Parathyroid adenoma (tissue), 2 donors: Measurements from ENCODE around the gene RPL10.
"Not testable (repeated sequence)": the region's sequence is repeated elsewhere in the genome, so short reads cannot be mapped to it uniquely, and the experiment has no call there.

Experiments
- H2AFZ ChIP-seq: fragments of 300-600 bp; sonication (generic); one replicate; pipeline ENCODE4 v1.7.0; 2017; ENCODE audit warnings: antibody characterized with exemption, mild to moderate bottlenecking
- H3K27ac ChIP-seq: fragments of 300-600 bp; sonication (generic); one replicate; pipeline ENCODE4 v1.7.0; 2017
- H3K27me3 ChIP-seq: fragments of 300-600 bp; sonication (generic); one replicate; pipeline ENCODE4 v1.7.0; 2017; ENCODE audit warnings: low read length; ENCODE audit not compliant: control insufficient read depth, insufficient read depth
- H3K36me3 ChIP-seq: fragments of 300-600 bp; sonication (generic); one replicate; pipeline ENCODE4 v1.7.0; 2017; ENCODE audit warnings: low read length; ENCODE audit not compliant: control insufficient read depth, insufficient read depth
- H3K4me1 ChIP-seq: fragments of 300-600 bp; sonication (generic); one replicate; pipeline ENCODE4 v1.7.0; 2017; ENCODE audit warnings: control low read depth
- H3K4me2 ChIP-seq: fragments of 300-600 bp; sonication (generic); one replicate; pipeline ENCODE4 v1.7.0; 2017; ENCODE audit warnings: low read length
- H3K4me3 ChIP-seq: fragments of 300-600 bp; sonication (generic); one replicate; pipeline ENCODE4 v1.7.0; 2017; ENCODE audit warnings: low read depth, low read length
- H3K79me2 ChIP-seq: fragments of 300-600 bp; sonication (generic); one replicate; pipeline ENCODE4 v1.7.0; 2017; ENCODE audit warnings: control low read depth
- H3K9ac ChIP-seq: fragments of 300-600 bp; sonication (generic); one replicate; pipeline ENCODE4 v1.7.0; 2017; ENCODE audit warnings: mild to moderate bottlenecking
- H3K9me3 ChIP-seq: fragments of 300-600 bp; sonication (generic); one replicate; pipeline ENCODE4 v1.7.0; 2017; ENCODE audit warnings: low read length; ENCODE audit not compliant: control insufficient read depth
- TF ChIP-seq, protein P1 (sequence below): fragments of 300-600 bp; sonication (generic); IDR thresholded peaks from one replicate; pipeline ENCODE4 v1.7.0; 2017; ENCODE audit warnings: antibody characterized with exemption, mild to moderate bottlenecking
- donor health status: primary hyperparathyroidism.

The RPL10 gene

DNA sequence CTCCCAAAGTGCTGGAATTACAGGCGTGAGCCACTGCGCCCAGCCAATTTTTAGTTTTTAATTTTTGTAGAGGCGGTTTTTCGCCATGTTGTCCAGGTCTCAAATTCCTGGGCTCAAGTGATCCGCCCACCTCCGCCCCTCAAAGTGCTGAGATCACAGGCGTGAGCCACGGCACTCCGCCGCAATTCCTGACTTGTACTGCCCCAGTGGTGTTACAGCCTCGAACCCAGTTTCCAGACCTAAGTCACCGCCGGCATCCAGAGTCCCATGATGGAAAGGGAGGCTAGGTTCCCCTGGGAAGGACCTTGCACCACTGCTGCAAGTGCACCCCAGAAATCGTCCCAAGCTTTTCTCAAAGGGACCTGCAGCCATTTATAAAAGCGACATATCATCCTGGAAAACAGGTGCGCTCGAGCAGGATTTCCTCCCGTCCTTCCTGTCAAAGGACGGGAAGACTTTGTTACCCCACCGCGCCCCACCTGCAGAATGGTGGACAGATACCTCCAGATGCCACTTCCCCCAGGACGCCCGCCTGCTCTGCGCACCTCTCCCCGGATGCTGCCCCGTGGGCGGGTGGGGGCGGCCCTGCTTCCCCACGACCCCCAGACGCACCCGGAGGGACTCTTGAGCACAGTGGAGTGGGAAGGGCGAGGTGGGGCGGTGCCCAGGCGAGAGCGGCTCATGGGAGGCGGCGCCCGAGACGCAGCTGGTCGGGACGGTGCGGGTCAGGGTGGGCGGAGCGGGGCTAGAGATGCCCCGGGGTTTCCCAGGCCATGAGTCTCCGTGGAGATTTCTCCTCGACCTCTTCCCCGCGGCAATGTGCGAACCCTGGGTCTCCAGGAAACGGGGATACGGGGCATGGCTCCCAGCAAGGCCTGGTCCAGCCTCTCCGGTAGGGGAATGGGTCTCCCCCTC, 947 bp upstream of the RPL10 start:
- no peaks in the 10 kb centered on the region for H3K4me1 ChIP-seq
- H3K27me3 ChIP-seq: no peaks in the 10 kb centered on the region
- peak overlapping the region; percentile 100 for H3K27ac ChIP-seq
- H3K9ac ChIP-seq: no peak overlapping the region
- H3K4me2 ChIP-seq: peak overlapping the region; percentile 83
- no peaks in the 10 kb centered on the region for H3K36me3 ChIP-seq
- H3K79me2 ChIP-seq: no peaks in the 10 kb centered on the region
- H3K9me3 ChIP-seq: no peaks in the 10 kb centered on the region
- H2AFZ ChIP-seq: peak overlapping the region; percentile 84
- peak overlapping the region; percentile 97 for H3K4me3 ChIP-seq
- TF ChIP-seq, protein P1, sequence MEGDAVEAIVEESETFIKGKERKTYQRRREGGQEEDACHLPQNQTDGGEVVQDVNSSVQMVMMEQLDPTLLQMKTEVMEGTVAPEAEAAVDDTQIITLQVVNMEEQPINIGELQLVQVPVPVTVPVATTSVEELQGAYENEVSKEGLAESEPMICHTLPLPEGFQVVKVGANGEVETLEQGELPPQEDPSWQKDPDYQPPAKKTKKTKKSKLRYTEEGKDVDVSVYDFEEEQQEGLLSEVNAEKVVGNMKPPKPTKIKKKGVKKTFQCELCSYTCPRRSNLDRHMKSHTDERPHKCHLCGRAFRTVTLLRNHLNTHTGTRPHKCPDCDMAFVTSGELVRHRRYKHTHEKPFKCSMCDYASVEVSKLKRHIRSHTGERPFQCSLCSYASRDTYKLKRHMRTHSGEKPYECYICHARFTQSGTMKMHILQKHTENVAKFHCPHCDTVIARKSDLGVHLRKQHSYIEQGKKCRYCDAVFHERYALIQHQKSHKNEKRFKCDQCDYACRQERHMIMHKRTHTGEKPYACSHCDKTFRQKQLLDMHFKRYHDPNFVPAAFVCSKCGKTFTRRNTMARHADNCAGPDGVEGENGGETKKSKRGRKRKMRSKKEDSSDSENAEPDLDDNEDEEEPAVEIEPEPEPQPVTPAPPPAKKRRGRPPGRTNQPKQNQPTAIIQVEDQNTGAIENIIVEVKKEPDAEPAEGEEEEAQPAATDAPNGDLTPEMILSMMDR: no peak

DNA sequence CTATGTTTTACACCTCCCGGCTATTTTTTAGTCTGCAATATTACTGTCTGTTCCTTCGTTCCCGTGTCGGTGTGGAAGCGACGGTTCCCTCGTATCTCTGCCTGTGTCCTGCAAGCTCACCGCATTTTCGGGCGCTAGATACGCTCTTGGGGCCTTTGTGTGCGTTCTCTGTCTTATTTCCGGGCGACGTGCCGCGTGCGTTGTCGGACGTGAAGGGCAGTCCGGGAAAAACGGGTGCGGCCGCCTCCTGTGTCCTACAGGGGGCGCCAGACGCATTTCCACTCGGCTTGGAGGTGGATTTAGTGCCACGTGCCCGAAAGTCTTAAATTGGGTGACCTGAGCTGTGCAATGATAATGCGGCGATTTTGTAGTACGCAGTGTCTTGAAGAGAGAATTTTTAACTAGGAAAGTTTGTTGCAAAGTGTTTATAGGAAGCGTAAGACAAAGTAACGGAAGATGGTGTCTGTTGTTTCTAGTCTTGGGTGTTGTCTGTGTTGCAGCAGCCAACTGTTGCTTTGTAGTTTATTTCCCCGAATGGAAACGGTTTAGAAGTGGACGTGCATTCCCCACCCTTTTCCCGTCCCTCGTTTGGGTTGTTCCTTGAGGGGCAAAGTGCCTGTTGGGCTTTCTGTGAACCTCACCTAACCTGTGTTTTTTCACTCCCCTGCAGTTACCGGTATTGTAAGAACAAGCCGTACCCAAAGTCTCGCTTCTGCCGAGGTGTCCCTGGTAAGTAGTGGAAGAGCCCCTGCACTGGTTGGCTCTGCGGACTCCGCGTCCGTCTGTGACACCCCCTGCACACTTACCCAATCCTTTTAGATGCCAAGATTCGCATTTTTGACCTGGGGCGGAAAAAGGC, 720 bp downstream of the RPL10 start:
- H3K27me3 ChIP-seq: no peaks in the 10 kb centered on the region
- H3K27ac ChIP-seq: peak overlapping the region; percentile 100
- H3K9ac ChIP-seq: peak overlapping the region; percentile 95
- TF ChIP-seq, protein P1: peak; percentile 91
- peak overlapping the region; percentile 56 for H2AFZ ChIP-seq
- no peaks in the 10 kb centered on the region for H3K9me3 ChIP-seq
- peak overlapping the region; percentile 79 for H3K4me2 ChIP-seq
- no peaks in the 10 kb centered on the region for H3K79me2 ChIP-seq
- peak overlapping the region; percentile 97 for H3K4me3 ChIP-seq
- no peaks in the 10 kb centered on the region for H3K4me1 ChIP-seq
- no peaks in the 10 kb centered on the region for H3K36me3 ChIP-seq

DNA sequence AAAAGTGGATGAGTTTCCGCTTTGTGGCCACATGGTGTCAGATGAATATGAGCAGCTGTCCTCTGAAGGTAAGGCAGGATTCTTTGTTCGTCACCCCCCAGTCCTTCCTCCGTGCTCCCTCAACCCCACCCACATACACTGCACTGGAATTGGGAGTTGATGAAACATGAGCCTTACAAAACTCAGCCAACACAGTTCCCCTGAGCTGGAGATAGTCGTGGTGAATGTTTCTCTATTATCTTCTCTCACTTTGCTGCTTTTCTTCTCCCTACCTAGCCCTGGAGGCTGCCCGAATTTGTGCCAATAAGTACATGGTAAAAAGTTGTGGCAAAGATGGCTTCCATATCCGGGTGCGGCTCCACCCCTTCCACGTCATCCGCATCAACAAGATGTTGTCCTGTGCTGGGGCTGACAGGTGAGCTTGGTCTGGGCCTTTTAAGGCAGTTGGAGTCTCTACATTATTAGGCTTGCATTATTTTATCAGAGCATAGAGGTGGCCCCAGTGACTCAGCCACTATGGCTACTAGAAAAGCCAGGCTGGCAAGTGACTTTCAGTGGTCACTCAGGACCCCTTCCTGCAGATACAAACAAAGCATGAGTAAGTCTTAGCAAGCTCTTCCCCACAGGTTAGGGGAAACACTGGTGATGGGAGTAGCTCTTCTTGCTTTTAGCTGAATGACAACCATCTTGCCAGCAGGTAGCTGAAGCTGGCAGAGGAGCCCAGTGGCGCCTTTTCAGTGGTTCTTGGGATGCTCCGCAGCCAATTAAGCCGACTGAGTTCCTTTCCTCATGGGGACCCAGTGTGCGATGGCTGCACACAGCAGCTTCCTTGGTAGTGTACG, 1.6 kb downstream of the RPL10 start:
- Histone ChIP-seq H3K9ac (no peak overlapping the region), H3K9me3 (no peaks in the 10 kb centered on the region), H3K4me2 (peak overlapping the region; percentile 79), H2AFZ (no peak overlapping the region), H3K27me3 (no peaks in the 10 kb centered on the region), H3K4me1 (no peaks in the 10 kb centered on the region), H3K27ac (peak overlapping the region; percentile 100), H3K79me2 (no peaks in the 10 kb centered on the region), H3K4me3 (peak overlapping the region; percentile 97), H3K36me3 (no peaks in the 10 kb centered on the region)
- TF ChIP-seq, protein P1: no peak

DNA sequence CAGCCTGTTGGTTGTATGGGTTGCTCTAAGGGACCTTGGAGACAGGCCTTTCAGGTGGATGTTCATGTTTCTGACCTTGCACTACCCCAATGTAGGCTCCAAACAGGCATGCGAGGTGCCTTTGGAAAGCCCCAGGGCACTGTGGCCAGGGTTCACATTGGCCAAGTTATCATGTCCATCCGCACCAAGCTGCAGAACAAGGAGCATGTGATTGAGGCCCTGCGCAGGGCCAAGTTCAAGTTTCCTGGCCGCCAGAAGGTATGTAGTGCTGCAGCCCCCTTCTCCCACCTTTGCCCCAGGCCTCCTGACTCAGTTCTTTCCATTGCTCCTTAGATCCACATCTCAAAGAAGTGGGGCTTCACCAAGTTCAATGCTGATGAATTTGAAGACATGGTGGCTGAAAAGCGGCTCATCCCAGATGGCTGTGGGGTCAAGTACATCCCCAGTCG, 2.2 kb downstream of the RPL10 start:
- H2AFZ ChIP-seq, H3K9me3 ChIP-seq, H3K4me2 ChIP-seq, H3K4me3 ChIP-seq, H3K27me3 ChIP-seq, H3K9ac ChIP-seq, H3K27ac ChIP-seq, H3K36me3 ChIP-seq, H3K4me1 ChIP-seq, H3K79me2 ChIP-seq: not testable (repeated sequence)
